Nephron (organoid): ENCODE results near the gene PXT1.

Experiments
- H3K27ac Mint-ChIP-seq, 3 experiments: 2 replicates each; pipeline ENCODE4 v1.8.0; 2020; ENCODE audit warnings: mixed read lengths in 3 of 3, mild to moderate bottlenecking in 2 of 3, moderate library complexity in 1 of 3
- H3K27me3 Mint-ChIP-seq: 2 replicates; pipeline ENCODE4 v1.8.0; 2021; ENCODE audit warnings: low read depth, mild to moderate bottlenecking, moderate library complexity, mixed read lengths
- H3K36me3 Mint-ChIP-seq: 2 replicates; pipeline ENCODE4 v1.8.0; 2020; ENCODE audit warnings: low read depth, mixed read lengths
- H3K4me1 Mint-ChIP-seq: 2 replicates; pipeline ENCODE4 v1.8.0; 2020; ENCODE audit warnings: mixed read lengths
- H3K4me3 Mint-ChIP-seq, 3 experiments: 2 replicates each; pipeline ENCODE4 v1.8.0; 2020; ENCODE audit warnings: mild to moderate bottlenecking in 3 of 3, mixed read lengths in 3 of 3, moderate library complexity in 2 of 3
- H3K9me3 Mint-ChIP-seq: 2 replicates; pipeline ENCODE4 v1.8.0; 2020; ENCODE audit warnings: mixed read lengths
- CTCF ChIP-seq, 3 experiments: fragments of 200-600 bp; sonication (generic); IDR thresholded peaks; one replicate each; pipeline ENCODE4 v1.5.0; 2021; ENCODE audit warnings: antibody characterized with exemption in 3 of 3; ENCODE audit not compliant: unreplicated experiment in 3 of 3

Gene PXT1

GRCh38 chr6:36402481-36402880 is 40.2 kb downstream of the PXT1 start:
- peaks cover 4% of the 10 kb centered on the region for H3K27me3 Mint-ChIP-seq
- H3K27ac Mint-ChIP-seq: no peak overlapping the region
- H3K36me3 Mint-ChIP-seq: no peaks in the 10 kb centered on the region
- H3K4me1 Mint-ChIP-seq: no peaks in the 10 kb centered on the region
- no peak overlapping the region for H3K4me3 Mint-ChIP-seq
- TF ChIP-seq CTCF (IDR thresholded peaks at IDR 0.05; ENCODE audit: unreplicated experiment in 3 of 3): no peak
- peaks cover 13% of the 10 kb centered on the region for H3K9me3 Mint-ChIP-seq

DNA sequence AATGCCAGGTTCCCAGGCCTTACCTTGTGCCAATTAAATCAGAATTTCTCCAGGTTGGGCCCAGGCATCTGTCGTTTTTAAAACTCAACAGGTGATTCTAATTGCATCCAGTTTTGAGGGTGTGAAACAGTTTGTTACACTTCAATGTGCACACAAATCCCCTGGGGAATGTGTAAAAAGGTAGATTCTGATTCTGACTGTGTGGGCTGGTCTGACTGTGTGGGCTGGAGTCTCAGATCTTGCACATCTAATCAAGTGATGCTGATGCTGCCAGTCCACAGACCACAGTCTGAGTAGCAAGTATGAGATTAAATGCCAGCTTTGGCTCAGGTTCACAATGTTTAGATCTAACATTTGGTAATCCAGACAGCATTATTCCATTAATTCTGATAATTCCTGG is 42.7 kb downstream of the PXT1 start:
- Mint-ChIP-seq H3K4me1 (no peaks in the 10 kb centered on the region), H3K36me3 (no peaks in the 10 kb centered on the region), H3K4me3 (no peak overlapping the region), H3K27me3 (peaks cover 5% of the 10 kb centered on the region), H3K9me3 (peaks cover 13% of the 10 kb centered on the region), H3K27ac (no peak overlapping the region)
- no peak for TF ChIP-seq CTCF (IDR thresholded peaks at IDR 0.05; ENCODE audit: unreplicated experiment in 3 of 3)

DNA sequence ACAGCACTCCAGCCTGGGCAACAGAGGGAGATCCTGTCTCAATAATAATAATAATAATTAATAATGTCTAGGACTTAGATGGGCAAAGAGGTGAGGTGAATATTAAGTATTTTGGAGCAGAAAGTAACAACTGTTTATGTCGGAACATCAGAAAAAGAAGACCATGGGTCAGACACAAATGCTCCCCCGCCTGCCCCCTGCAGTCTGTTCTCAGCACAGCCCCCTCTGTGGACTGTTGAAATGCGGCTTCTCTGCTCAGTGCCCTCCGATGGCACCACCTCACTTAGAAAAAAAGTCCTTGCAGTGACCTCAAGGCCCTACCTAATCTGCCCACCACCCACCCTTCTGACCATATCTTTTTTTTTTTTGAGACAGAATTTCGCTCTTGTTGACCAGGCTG is 50.0 kb downstream of the PXT1 start:
- H3K27ac Mint-ChIP-seq: no peak overlapping the region
- H3K4me1 Mint-ChIP-seq: no peaks in the 10 kb centered on the region
- no peaks in the 10 kb centered on the region for H3K36me3 Mint-ChIP-seq
- peaks cover 5% of the 10 kb centered on the region for H3K9me3 Mint-ChIP-seq
- H3K27me3 Mint-ChIP-seq: peaks cover 60% of the 10 kb centered on the region
- no peak overlapping the region for H3K4me3 Mint-ChIP-seq
- TF ChIP-seq CTCF (IDR thresholded peaks at IDR 0.05; ENCODE audit: unreplicated experiment in 3 of 3): no peak

DNA sequence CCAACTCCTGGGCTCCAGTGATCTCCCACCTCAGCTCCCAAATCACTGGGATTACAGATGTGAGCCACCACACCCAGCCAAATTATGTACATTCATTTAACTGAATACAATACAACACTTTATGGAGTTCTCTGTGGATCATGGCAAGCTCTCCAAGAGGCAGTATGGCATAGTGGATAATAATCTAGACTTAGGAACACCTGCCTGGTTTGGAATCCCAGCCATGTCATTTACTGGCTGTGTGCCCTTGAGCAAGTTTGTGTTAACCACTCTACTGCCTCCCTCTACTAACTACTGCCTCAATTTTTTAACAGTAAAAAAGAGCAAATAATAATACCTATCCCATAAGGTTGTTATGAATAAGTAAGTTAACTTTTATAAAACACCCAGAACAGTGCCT is 53.3 kb downstream of the PXT1 start:
- peaks cover 5% of the 10 kb centered on the region for H3K9me3 Mint-ChIP-seq
- no peak for TF ChIP-seq CTCF (IDR thresholded peaks at IDR 0.05; ENCODE audit: unreplicated experiment in 3 of 3)
- H3K4me3 Mint-ChIP-seq: peak overlapping the region in 2 of 3 experiments; percentile 14 to 22
- H3K27ac Mint-ChIP-seq: no peak overlapping the region
- peaks cover 86% of the 10 kb centered on the region for H3K27me3 Mint-ChIP-seq
- H3K4me1 Mint-ChIP-seq: peaks cover 13% of the 10 kb centered on the region
- H3K36me3 Mint-ChIP-seq: no peaks in the 10 kb centered on the region

DNA sequence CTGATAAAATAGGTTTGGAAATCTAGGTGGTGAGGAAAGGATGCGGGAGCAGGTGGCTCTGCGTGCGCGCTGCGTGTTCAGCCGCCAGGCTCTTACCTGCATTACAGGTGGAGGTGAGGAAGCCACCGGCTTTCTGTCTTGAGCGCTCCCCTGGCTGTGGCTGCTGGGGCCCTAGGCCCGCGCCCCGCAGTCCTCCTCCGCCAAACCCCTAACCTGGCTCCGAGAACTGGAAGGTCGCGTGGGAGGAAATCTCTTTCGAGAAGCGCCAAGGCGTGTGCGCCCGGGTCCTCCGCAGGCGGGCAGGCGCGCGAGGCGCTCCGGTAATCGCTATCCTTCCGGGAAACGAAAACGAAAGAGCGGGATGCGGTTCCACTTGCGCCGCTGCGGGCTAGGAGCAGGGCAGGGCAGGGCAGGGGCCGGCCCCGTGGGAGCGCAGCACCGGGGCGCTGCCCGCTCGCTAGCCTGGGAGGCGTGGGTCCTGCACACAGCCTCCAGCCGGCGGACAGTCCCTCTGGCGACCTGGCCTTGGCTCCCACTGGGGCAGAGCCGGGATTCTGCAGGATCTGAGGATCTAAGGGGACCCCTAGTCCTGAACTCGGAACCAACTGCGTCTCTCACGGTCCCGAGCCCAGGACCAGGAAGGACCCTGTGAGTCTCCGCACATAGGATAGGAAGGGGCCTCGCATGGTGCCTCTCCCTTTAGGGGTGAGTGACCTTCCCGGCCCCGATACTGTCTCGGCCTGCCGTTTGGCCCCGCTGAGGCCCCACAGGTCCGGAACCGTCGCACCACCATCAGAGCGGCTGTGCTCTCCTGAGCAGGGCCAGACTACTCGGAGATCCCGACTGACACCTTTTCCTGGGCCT is 55.0 kb downstream of the PXT1 start, which contains the start of gene ETV7:
Gene ETV7, minus strand, starts transcription at position 230 of the 864 bp plus-strand sequence. Its CDS starts 128 bp downstream, at position 102.
- H3K27me3 Mint-ChIP-seq: peaks cover 87% of the 10 kb centered on the region
- no peaks in the 10 kb centered on the region for H3K36me3 Mint-ChIP-seq
- peaks cover 3% of the 10 kb centered on the region for H3K9me3 Mint-ChIP-seq
- H3K4me1 Mint-ChIP-seq: peaks cover 13% of the 10 kb centered on the region
- peak within 1 kb of the TSS; percentile 85 to 91 (median 88) for H3K4me3 Mint-ChIP-seq
- TF ChIP-seq CTCF (IDR thresholded peaks at IDR 0.05; ENCODE audit: unreplicated experiment in 3 of 3): no peak
- peak within 1 kb of the TSS in 2 of 3 experiments; percentile 12 to 38 for H3K27ac Mint-ChIP-seq
